NT2/D1 (cell line): ENCODE measurements around the gene SLC30A7.

ENCODE experiments used
- YY1 ChIP-seq: IDR thresholded peaks from 2 replicates; pipeline ENCODE4 v1.6.1; 2011; ENCODE audit not compliant: insufficient read length, insufficient read depth
- ZNF274 ChIP-seq: IDR thresholded peaks from 2 replicates; pipeline ENCODE4 v1.6.1; 2011; ENCODE audit warnings: mild to moderate bottlenecking, low read depth, low read length

DNA sequence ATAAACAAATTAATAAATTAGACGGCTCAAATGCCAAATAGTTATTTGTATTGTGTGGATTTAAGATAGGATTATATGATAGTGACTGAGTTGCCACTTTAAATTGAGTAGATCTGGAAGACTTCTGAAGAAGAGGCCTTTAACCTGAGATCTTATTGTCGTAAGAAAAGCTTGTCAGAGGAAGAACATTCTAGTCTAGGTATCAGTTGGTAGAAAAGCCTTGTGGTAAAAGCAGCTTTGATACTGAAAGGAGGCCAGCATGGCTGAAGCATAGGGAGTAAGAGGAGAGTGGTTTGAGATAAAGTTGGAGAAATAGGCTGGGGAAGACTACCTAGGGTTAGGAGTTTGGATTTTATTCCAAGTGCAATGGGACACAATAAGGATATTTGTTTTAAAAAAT, 29.1 kb downstream of the SLC30A7 start:
- TF ChIP-seq ZNF274, result no peak
- no peak for TF ChIP-seq YY1
